Measurements from ENCODE around the gene ATAD3B.

The ATAD3B gene

GRCh38 chr1:1540090-1540817 is 68.7 kb downstream of the ATAD3B start, which contains the start of gene TMEM240 (continued):
- TF ChIP-seq ZNF692 (tag by site-specific recombination; IDR thresholded peaks at IDR 0.05): no peak

- CTCF ChIA-PET: no interaction called here
- Histone ChIP-seq H3K36me3 (ENCODE audit: control insufficient read depth in 2 of 2, insufficient read depth in 1 of 2, low read length in 2 of 2) (peaks cover 0 to 73% of the 10 kb centered on the region in 2 experiments; a peak in 1 of 3 replicates), H3K4me3 (ENCODE audit: low read depth, low read length) (no peak overlapping the region), H3K9me3 (ENCODE audit: control insufficient read depth, insufficient read depth, low read depth, low read length) (no peaks in the 10 kb centered on the region), H3K4me1 (ENCODE audit: control insufficient read depth, insufficient read depth, low read length) (no peaks in the 10 kb centered on the region), H3K27ac (ENCODE audit: extremely low read depth, low read depth, low read length) (no peak overlapping the region)
- TF ChIP-seq BCL11B (tag by site-specific recombination; IDR thresholded peaks at IDR 0.05; ENCODE audit: low read depth) (peak; percentile 71; the same call in 1 of the 2 replicates), ZNF76 (tag by site-specific recombination; IDR thresholded peaks at IDR 0.05; ENCODE audit: borderline replicate concordance, low read depth) (no peak), GLIS2 (tag by site-specific recombination; IDR thresholded peaks at IDR 0.05) (0 out of 2 replicates have a peak, but pooled peaks have one; percentile 26), ZNF394 (tag by site-specific recombination; IDR thresholded peaks at IDR 0.05; ENCODE audit: borderline replicate concordance) (no peak; the same call in 1 of the 2 replicates), KLF8 (tag by site-specific recombination; IDR thresholded peaks at IDR 0.05) (0 out of 2 replicates have a peak, but pooled peaks have one; percentile 17)
- POLR2A ChIA-PET: interaction anchor here (1.6 kb wide), 1 partner anchor 20 kb away, joined by 4 read pairs; no protein-coding TSS in a partner anchor
These were observed 69.5 kb downstream of the ATAD3B start for GRCh38 chr1:1540818-1541628.

- Histone ChIP-seq H3K4me3 (ENCODE audit: low read depth, low read length) (no peak overlapping the region), H3K9me3 (ENCODE audit: control insufficient read depth, insufficient read depth, low read depth, low read length) (no peaks in the 10 kb centered on the region), H3K27ac (ENCODE audit: extremely low read depth, low read depth, low read length) (no peak overlapping the region), H3K4me1 (ENCODE audit: control insufficient read depth, insufficient read depth, low read length) (no peaks in the 10 kb centered on the region), H3K36me3 (ENCODE audit: control insufficient read depth in 2 of 2, insufficient read depth in 1 of 2, low read length in 2 of 2) (peaks cover 0 to 80% of the 10 kb centered on the region in 2 experiments; a peak in 2 of 3 replicates)
- CTCF ChIA-PET: no interaction called here
- POLR2A ChIA-PET: interaction anchor here (0.6 to 1.6 kb wide), 2 partner anchors 21 to 405 kb away, joined by 3 to 4 read pairs; no protein-coding TSS in a partner anchor
- TF ChIP-seq HOXC10 (CRISPR knock-in tag; IDR thresholded peaks at IDR 0.05): no peak
- no peak for TF ChIP-seq ZBTB21 (tag by site-specific recombination; IDR thresholded peaks at IDR 0.05)
- no peak for TF ChIP-seq ZNF341 (tag by site-specific recombination; IDR thresholded peaks at IDR 0.05; ENCODE audit: low read depth)
These were observed 70.6 kb downstream of the ATAD3B start for GRCh38 chr1:1541956-1542765.

GRCh38 chr1:1542766-1543705 is 71.5 kb downstream of the ATAD3B start:
- Histone ChIP-seq H3K9me3 (ENCODE audit: control insufficient read depth, insufficient read depth, low read depth, low read length) (no peaks in the 10 kb centered on the region), H3K4me3 (ENCODE audit: low read depth, low read length) (no peak overlapping the region), H3K27ac (ENCODE audit: extremely low read depth, low read depth, low read length) (no peak overlapping the region), H3K36me3 (ENCODE audit: control insufficient read depth in 2 of 2, insufficient read depth in 1 of 2, low read length in 2 of 2) (peaks cover under 1 to 80% of the 10 kb centered on the region in 2 experiments; a peak in 2 of 3 replicates), H3K4me1 (ENCODE audit: control insufficient read depth, insufficient read depth, low read length) (no peaks in the 10 kb centered on the region)
- CTCF ChIA-PET: no interaction called here
- POLR2A ChIA-PET: interaction anchor here (0.6 kb wide), 1 partner anchor 406 kb away, joined by 3 read pairs; no protein-coding TSS in a partner anchor
- TF ChIP-seq GLIS2 (tag by site-specific recombination; IDR thresholded peaks at IDR 0.05) (peak; percentile 67; the same call in 1 of the 2 replicates), ZIC2 (tag by site-specific recombination; IDR thresholded peaks at IDR 0.05) (no peak), ZNF138 (tag by site-specific recombination; IDR thresholded peaks at IDR 0.05; ENCODE audit: borderline replicate concordance) (no peak), SP3 (tag by site-specific recombination; IDR thresholded peaks at IDR 0.05) (no peak), BCL11B (tag by site-specific recombination; IDR thresholded peaks at IDR 0.05; ENCODE audit: low read depth) (no peak), ZFP3 (tag by site-specific recombination; IDR thresholded peaks at IDR 0.05; ENCODE audit: low read depth) (no peak), ZNF248 (tag by site-specific recombination; IDR thresholded peaks at IDR 0.05) (no peak), ZNF24 (tag by site-specific recombination; IDR thresholded peaks at IDR 0.05) (no peak), SP7 (tag by site-specific recombination; IDR thresholded peaks at IDR 0.05) (no peak), ZBTB21 (tag by site-specific recombination; IDR thresholded peaks at IDR 0.05) (no peak), GLIS1 (tag by site-specific recombination; IDR thresholded peaks at IDR 0.05) (peak; percentile 88)

Measured in HEK293 (cell line).